ENCODE data around the gene ADPRS.

- TF ChIP-seq, protein P1, sequence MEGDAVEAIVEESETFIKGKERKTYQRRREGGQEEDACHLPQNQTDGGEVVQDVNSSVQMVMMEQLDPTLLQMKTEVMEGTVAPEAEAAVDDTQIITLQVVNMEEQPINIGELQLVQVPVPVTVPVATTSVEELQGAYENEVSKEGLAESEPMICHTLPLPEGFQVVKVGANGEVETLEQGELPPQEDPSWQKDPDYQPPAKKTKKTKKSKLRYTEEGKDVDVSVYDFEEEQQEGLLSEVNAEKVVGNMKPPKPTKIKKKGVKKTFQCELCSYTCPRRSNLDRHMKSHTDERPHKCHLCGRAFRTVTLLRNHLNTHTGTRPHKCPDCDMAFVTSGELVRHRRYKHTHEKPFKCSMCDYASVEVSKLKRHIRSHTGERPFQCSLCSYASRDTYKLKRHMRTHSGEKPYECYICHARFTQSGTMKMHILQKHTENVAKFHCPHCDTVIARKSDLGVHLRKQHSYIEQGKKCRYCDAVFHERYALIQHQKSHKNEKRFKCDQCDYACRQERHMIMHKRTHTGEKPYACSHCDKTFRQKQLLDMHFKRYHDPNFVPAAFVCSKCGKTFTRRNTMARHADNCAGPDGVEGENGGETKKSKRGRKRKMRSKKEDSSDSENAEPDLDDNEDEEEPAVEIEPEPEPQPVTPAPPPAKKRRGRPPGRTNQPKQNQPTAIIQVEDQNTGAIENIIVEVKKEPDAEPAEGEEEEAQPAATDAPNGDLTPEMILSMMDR (IDR thresholded peaks at IDR 0.05; ENCODE audit: extremely low read depth in 1 of 2, insufficient read depth in 1 of 2, low read depth in 1 of 2, low read length in 2 of 2), result no peak
- no peak for TF ChIP-seq POLR2AphosphoS5 (IDR thresholded peaks at IDR 0.05; ENCODE audit: insufficient read depth, low read depth, low read length)
- TF ChIP-seq MYC (IDR thresholded peaks at IDR 0.05; ENCODE audit: low read depth, low read length), result no peak
Observed at GRCh38 chr1:36062315-36062714, 26.4 kb upstream of the ADPRS start.

Data from endothelial cell of umbilical vein (primary cell).